K562 (cell line): ENCODE measurements around the gene FSTL4. TPM values are rescaled to one million over a fixed set of nuclear protein-coding genes. Genes with fewer than 3 reads are reported as not detected.

Experiments
- ATAC-seq: fragments of 200-7000 bp; cut with Tn5 transposase; 3 replicates; pipeline ENCODE4 v1.9.1; 2020; ENCODE audit warnings: moderate library complexity
- BruUV-seq: library from RNA; stranded (reverse); fragments of 400-500 nt; replicated peaks from 2 replicates; lab custom pipeline; 2021; lab: Mats Ljungman, UMichigan
- CTCF ChIA-PET: fragments of 300-600 bp; formaldehyde crosslinking; extraction: SDS; loops from one replicate; lab custom pipeline; 2021; ENCODE audit warnings: low intra/inter-chr PET ratio; lab: Yijun Ruan, JAX
- POLR2A ChIA-PET: fragments of 300-600, 350-650 bp; sonication (Branson Sonifier 250); formaldehyde crosslinking; extraction: SDS; loops from one replicate; lab custom pipeline; 2021; ENCODE audit warnings: antibody characterized with exemption, inconsistent platforms; lab: Yijun Ruan, JAX
- DNase-seq, 4 experiments: peaks; one replicate each; pipeline versions ENCODE4 v3.0.0 to v3.0.0-alpha.2; 2011 to 2018; ENCODE audit warnings: low spot score in 3 of 4, mixed read lengths in 3 of 4; ENCODE audit errors: extremely low read depth in 1 of 4
- FAIRE-seq: peaks from 2 replicates; lab custom pipeline; 2011; peaks lifted over from hg19 to GRCh38; lab: Jason Lieb, UNC
- H2AFZ ChIP-seq: 2 replicates; pipeline ENCODE4 v1.6.0; 2011; ENCODE audit warnings: low read depth, low read length, control low read depth, inconsistent platforms
- H3K27ac ChIP-seq: fragments of 200-600 bp; 3 replicates; pipeline ENCODE4 v1.8.0; 2011; ENCODE audit warnings: low read depth, mild to moderate bottlenecking, control low read depth, inconsistent platforms, low read length, moderate library complexity, mixed read lengths; ENCODE audit errors: extremely low read depth
- H3K27me3 ChIP-seq, 2 experiments: fragments of 300-600 bp in 1 of 2; 2 replicates in 1 of 2; 3 replicates in 1 of 2; pipeline versions ENCODE4 v1.6.0 to v1.8.0; 2011; ENCODE audit warnings: inconsistent platforms in 2 of 2, low read length in 2 of 2, mild to moderate bottlenecking in 1 of 2, mixed read lengths in 1 of 2, moderate library complexity in 1 of 2; ENCODE audit not compliant: control insufficient read depth in 2 of 2, insufficient read depth in 2 of 2
- H3K36me3 ChIP-seq: fragments of 300-600 bp; 3 replicates; pipeline ENCODE4 v1.8.0; 2011; ENCODE audit warnings: mild to moderate bottlenecking, low read length, inconsistent platforms; ENCODE audit not compliant: control insufficient read depth, insufficient read depth
- H3K4me1 ChIP-seq, 2 experiments: fragments of 200-600 bp in 1 of 2; replicated peaks in 1 of 2; 2 replicates in 1 of 2; 3 replicates in 1 of 2; pipeline versions ENCODE4 v1.5.1 to v1.8.0; 2011; ENCODE audit warnings: inconsistent platforms in 2 of 2, low read length in 2 of 2, mild to moderate bottlenecking in 1 of 2, mixed read lengths in 1 of 2, moderate library complexity in 1 of 2; ENCODE audit not compliant: control insufficient read depth in 2 of 2, insufficient read depth in 2 of 2
- H3K4me2 ChIP-seq: 2 replicates; pipeline ENCODE4 v1.6.1; 2011; ENCODE audit warnings: low read length, control low read depth, inconsistent platforms, mixed read lengths; ENCODE audit not compliant: insufficient read depth
- H3K4me3 ChIP-seq: fragments of 200-600 bp; sonication (generic), shearing (Covaris generic); 2 replicates; pipeline ENCODE4 v1.5.1; 2016; ENCODE audit warnings: control low read depth, inconsistent platforms
- H3K79me2 ChIP-seq: fragments of 200-600 bp; 3 replicates; pipeline ENCODE4 v1.8.0; 2011; ENCODE audit warnings: low read length, inconsistent platforms; ENCODE audit not compliant: control insufficient read depth, insufficient read depth
- H3K9ac ChIP-seq, 2 experiments: 2 replicates each; pipeline versions ENCODE4 v1.6.0 to v1.6.1; 2011; ENCODE audit warnings: low read depth in 2 of 2, low read length in 2 of 2, control low read depth in 1 of 2, inconsistent platforms in 1 of 2, mild to moderate bottlenecking in 1 of 2, mixed read lengths in 1 of 2; ENCODE audit not compliant: insufficient read depth in 1 of 2
- H3K9me1 ChIP-seq: one replicate; pipeline ENCODE4 v1.6.0; 2011; ENCODE audit warnings: inconsistent platforms, mild to moderate bottlenecking, low read length, moderate library complexity; ENCODE audit not compliant: control insufficient read depth, insufficient read depth
- H3K9me3 ChIP-seq: replicated peaks from 2 replicates; pipeline ENCODE4 v1.5.1; 2011; ENCODE audit warnings: low read depth, low read length, inconsistent platforms; ENCODE audit not compliant: control insufficient read depth, insufficient read depth
- H4K20me1 ChIP-seq: replicated peaks from 2 replicates; pipeline ENCODE4 v1.6.1; 2011; ENCODE audit warnings: low read length, inconsistent platforms, mixed read lengths; ENCODE audit not compliant: control insufficient read depth, insufficient read depth
- AFF1 ChIP-seq, 2 experiments: fragments of 450-650 bp; IDR thresholded peaks; 2 replicates each; pipeline ENCODE4 v1.6.1; 2018; ENCODE audit warnings: mild to moderate bottlenecking in 2 of 2, low read depth in 1 of 2; ENCODE audit not compliant: partially characterized antibody in 2 of 2
- CREBBP ChIP-seq: IDR thresholded peaks from one replicate; pipeline ENCODE4 v1.6.1; 2012; ENCODE audit warnings: low read depth, mild to moderate bottlenecking, control low read depth, inconsistent platforms, low read length
- POLR2G ChIP-seq: fragments of 200-400 bp; formaldehyde crosslinking; IDR thresholded peaks from 2 replicates; pipeline ENCODE4 v1.6.1; 2017; ENCODE audit warnings: low read depth, mild to moderate bottlenecking, antibody characterized with exemption, low read length, moderate library complexity
- TBL1XR1 ChIP-seq, 2 experiments: IDR thresholded peaks; 2 replicates each; pipeline ENCODE4 v1.6.1; 2012; ENCODE audit warnings: improper control_type of control experiment in 2 of 2, low read length in 2 of 2, mild to moderate bottlenecking in 1 of 2
- TCF15 ChIP-seq: fragments of 250-450 bp; sonication (Bioruptor Pico); IDR thresholded peaks from 2 replicates; pipeline ENCODE4 v1.8.0; 2022; ENCODE audit warnings: moderate library complexity, mild to moderate bottlenecking, inconsistent platforms
- UBTF ChIP-seq, 2 experiments: IDR thresholded peaks; 2 replicates each; pipeline ENCODE4 v1.6.1; 2012; ENCODE audit warnings: improper control_type of control experiment in 2 of 2, low read depth in 2 of 2, low read length in 2 of 2, borderline replicate concordance in 1 of 2
- ZNF518B ChIP-seq: fragments of 250-450 bp; sonication (Bioruptor Pico); IDR thresholded peaks from 2 replicates; pipeline ENCODE4 v1.5.0; 2021; ENCODE audit warnings: mild to moderate bottlenecking, moderate library complexity
- ZSCAN32 ChIP-seq: fragments of 450-650 bp; formaldehyde crosslinking; IDR thresholded peaks from 2 replicates; pipeline ENCODE4 v1.4.0; 2020; ENCODE audit warnings: mild to moderate bottlenecking, moderate library complexity
- WGBS: fragments of 100-300 bp; shearing (Covaris generic); methylation state at CpG from one replicate; pipeline ENCODE4 v1.1.6; 2016; ENCODE audit warnings: low coverage, mixed read lengths; ENCODE audit not compliant: insufficient coverage; ENCODE audit errors: missing lambda C conversion rate; 5-methylcytosine and 5-hydroxymethylcytosine counted together
- in situ Hi-C: fragments of 300-500 bp; cut with MboI; formaldehyde crosslinking; loops from 4 replicates; pipeline ENCODE4 v1.15.0; 2018; ENCODE audit warnings: inconsistent platforms, mixed read lengths
- intact Hi-C: fragments of 100-400 bp; cut with micrococcal nuclease; formaldehyde crosslinking; loops from 2 replicates; pipeline ENCODE4 v1.14.2; 2022
- polyA plus RNA-seq, 8 experiments: library from polyadenylated mRNA; depleted of rRNA in 4 of 8; stranded (reverse) in 5 of 8; unstranded in 3 of 8; fragments of >200 nt; fragmentation: Nextera tagmentation in 2 of 8; fragmentation: Illumina TruSeq in 1 of 8; extraction: Ambion mirVana in 2 of 8; extraction: Trizol in 1 of 8; gene quantifications; 2 replicates each; pipeline versions ENCODE4 v1.2.1 to v1.2.3, GENCODE V29; 2011 to 2014; ENCODE audit warnings: inconsistent platforms in 1 of 8, missing spikeins in 1 of 8
- total RNA-seq, 7 experiments: library from RNA; depleted of rRNA in 6 of 7; stranded (reverse); fragments of >200 nt in 6 of 7; fragmentation: Illumina TruSeq in 2 of 7; extraction: Trizol in 2 of 7; gene quantifications; 2 replicates each; pipeline versions ENCODE4 v1.2.1 to v1.2.3, GENCODE V29; 2011 to 2021; ENCODE audit warnings: low replicate concordance in 1 of 7

Gene FSTL4
- total and polyA plus RNA-seq, 9 of the 15 experiments (the other 6 are each of a cell fraction or from before 2014, with no cell fraction given) = 0.08 to 0.18 (median 0.10) TPM; not detected in 5

- TF ChIP-seq UBTF (IDR thresholded peaks at IDR 0.05; ENCODE audit: borderline replicate concordance in 1 of 2, low read depth in 2 of 2, low read length in 2 of 2) = no peak
Measured at GRCh38 chr5:133363807-133364587, 248.3 kb downstream of the FSTL4 start (continued).

- Histone ChIP-seq H3K79me2 (no peaks in the 10 kb centered on the region), H3K9me3 (no peaks in the 10 kb centered on the region), H3K4me2 (no peak overlapping the region), H4K20me1 (no peaks in the 10 kb centered on the region), H3K9me1 (no peaks in the 10 kb centered on the region), H3K36me3 (no peaks in the 10 kb centered on the region), H3K27ac (no peak overlapping the region), H3K27me3 (peaks cover 37 to 48% of the 10 kb centered on the region in 2 experiments), H3K9ac (no peak overlapping the region), H2AFZ (no peak overlapping the region), H3K4me1 (no peaks in the 10 kb centered on the region), H3K4me3 (no peak overlapping the region)
- ChIA-PET CTCF (no interaction called here), POLR2A (no interaction called here)
- in situ Hi-C loops (no loop called here), intact Hi-C loops (loop anchor here (10.0 kb wide), 1 partner anchor 102 kb away; no protein-coding TSS in a partner anchor)
- no TSS peak for BruUV-seq
- 3% methylated on average over 7 of the region's 7 CpGs for WGBS
- no peak for ATAC-seq
- FAIRE-seq = no peak
- DNase-seq = no peak
- no peak for TF ChIP-seq TBL1XR1 (IDR thresholded peaks at IDR 0.05; ENCODE audit: low read length in 2 of 2)
- TF ChIP-seq AFF1 (IDR thresholded peaks at IDR 0.05; ENCODE audit: low read depth in 1 of 2, partially characterized antibody in 2 of 2) = no peak
- TF ChIP-seq POLR2G = no peak
- no peak for TF ChIP-seq ZNF518B (CRISPR knock-in tag)
- no peak for TF ChIP-seq CREBBP
- no peak for TF ChIP-seq ZSCAN32
- no peak for TF ChIP-seq TCF15 (CRISPR knock-in tag)
Measured at GRCh38 chr5:133362438-133362837, 249.9 kb downstream of the FSTL4 start.
